Measurements from ENCODE around the gene NKAIN4.

Gene NKAIN4

DNA sequence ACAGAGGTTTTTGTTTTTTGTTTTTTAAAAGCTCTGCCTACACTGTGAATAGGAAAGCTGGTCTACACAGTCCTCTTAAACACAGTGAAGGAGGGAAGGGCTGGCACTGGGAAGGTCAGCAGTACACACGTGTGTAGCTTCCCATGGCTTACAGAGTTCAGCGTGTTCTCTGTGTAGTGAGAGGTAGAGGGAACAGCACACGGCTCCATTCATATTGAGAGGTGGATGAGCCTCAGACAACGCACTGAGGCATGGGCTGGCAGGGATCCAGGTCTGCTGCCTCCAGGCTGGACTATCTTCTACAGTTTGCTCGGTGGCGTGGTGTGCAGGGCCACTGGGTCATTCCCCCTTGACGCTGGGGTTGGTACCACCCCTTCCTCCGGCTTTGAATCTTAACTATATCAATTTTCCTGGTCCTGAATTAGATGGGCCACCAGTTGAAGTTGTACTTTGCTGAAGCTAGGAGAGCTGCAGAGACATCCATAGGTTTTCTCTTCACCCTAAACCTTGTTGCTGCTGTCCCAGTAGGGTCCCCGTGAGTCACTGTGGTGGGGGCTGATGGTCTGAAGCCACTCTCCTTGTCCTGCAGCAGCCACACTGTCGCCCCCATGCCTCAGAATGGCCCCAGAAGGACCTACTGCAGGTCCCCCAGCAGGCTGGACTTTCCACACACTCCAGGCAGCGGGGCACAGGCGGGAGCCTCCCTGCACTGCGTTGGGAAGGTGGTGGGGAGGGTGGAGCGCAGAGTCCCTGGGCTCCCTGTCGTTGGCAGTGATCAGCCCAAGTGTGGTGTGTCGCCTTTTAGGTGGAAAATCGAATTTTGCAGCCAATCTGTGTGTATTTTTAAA is 20.3 kb upstream of the NKAIN4 start:
- in situ Hi-C loops (cut with MboI; ENCODE audit: low sequenced_read_pairs) = no loop called here

DNA sequence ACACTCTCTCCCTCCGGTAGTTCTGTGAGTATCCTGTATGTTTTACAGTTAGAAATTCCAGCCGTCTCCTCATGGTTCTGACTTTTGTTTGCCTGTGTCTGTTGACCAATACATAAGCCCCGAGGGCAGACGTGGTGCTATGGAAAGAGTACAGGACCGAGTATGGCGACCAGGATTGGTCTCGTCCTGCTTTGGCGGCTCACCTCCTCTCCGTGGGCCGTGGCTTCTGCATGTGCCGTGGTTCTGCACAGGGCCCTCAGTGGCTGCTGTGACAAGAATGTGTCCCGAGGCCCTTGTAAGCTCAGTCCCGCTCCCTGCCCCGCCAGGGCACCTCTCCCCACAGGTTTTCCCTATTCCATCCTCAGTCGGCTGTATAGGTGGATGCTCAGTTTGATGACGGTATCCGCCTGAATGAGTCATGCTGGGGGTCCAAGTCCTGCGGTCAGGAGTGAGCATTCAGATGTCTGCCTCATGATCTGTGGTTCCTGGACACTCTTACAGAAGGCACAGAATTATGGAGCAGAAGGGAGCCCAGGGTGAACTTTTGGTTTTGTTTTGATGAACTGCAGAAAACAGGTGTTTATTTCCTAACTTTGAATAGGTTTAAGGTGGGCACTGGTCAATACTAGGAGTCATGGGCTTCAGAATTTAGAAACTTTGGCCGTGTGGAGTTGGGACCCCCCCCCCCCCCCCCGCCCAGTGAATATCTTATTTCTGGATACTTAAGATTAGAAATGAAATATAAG is 19.5 kb upstream of the NKAIN4 start:
- in situ Hi-C loops (cut with MboI; ENCODE audit: low sequenced_read_pairs) = no loop called here

DNA sequence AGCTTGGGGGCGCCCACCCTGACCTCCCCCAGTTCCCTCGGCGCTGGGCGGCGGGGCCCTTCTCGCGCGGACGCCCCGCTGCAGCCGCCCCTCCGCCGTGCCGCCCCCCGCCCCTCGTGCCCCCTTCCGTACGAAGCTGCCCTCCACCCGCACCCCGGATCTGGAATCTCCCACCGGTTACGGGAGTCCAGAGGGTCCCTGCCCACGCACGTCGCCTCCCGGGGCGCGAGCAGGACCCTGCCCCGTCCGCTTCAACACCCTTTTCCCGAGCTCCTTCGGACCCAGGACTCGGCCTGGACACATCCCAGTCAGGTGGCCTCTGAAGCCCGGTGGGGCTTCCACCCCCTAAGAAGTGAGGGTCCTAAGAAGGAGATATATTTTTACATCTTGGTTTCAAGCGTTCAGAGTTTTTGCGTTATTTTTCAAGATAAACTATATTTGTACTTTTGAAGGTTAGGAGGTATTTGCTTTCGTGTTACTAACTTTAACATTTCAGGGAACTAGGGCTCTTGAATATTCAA is 18.9 kb upstream of the NKAIN4 start:
- in situ Hi-C loops (cut with MboI; ENCODE audit: low sequenced_read_pairs) = no loop called here

DNA sequence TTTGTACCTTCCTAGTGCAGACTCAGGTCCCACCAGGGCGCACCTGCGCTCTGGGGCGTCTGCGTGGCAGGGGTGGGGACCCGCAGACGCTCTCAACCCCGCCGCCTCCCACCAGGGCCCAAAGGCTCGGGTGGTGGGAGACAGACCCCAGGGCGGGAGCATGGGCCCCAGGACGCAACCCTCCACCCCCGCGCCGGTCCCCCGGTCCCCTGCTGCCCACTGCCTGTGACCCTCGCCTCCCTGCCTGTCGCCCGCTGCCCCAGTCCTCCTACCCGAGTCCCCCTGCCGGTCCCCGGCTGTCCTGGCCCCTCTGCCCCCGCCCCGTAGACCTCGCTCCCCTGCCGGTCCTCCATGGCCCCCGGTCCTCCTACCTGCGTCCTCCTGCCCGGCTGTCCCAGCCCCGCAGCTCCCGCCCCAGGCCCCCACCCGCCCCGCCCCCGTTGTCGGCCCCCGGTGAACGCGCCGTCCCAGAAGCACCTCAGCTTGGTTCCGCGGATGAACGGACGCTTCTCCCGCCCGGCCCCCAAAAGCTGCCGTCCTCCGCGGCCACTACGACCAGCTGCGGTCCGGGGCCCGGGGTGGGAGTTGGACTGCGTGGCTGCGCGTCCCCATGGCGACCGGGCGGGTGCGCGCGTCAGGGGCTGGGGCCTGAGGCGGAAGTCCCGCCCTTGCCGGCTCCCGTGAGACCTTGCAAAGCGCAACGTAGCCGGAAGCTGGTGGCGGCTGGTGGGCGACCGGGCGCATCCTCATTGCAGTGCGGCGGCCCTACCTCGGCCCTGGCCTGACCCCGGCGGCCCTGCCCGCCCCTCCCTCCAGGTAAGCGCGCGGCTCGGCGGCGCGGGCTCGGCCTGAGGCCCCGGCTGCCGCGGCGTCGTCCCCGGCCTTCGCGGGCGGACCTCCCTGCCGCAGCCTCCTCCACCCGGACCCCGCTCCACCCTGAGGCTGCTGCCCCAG is 18.1 kb upstream of the NKAIN4 start, which contains the start of gene ARFGAP1:
Gene ARFGAP1 (plus strand): TSS at position 709 of the 954 bp plus-strand sequence. CDS start 2,768 bp downstream, outside the sequence.
- in situ Hi-C loops (cut with MboI; ENCODE audit: low sequenced_read_pairs) = no loop called here

DNA sequence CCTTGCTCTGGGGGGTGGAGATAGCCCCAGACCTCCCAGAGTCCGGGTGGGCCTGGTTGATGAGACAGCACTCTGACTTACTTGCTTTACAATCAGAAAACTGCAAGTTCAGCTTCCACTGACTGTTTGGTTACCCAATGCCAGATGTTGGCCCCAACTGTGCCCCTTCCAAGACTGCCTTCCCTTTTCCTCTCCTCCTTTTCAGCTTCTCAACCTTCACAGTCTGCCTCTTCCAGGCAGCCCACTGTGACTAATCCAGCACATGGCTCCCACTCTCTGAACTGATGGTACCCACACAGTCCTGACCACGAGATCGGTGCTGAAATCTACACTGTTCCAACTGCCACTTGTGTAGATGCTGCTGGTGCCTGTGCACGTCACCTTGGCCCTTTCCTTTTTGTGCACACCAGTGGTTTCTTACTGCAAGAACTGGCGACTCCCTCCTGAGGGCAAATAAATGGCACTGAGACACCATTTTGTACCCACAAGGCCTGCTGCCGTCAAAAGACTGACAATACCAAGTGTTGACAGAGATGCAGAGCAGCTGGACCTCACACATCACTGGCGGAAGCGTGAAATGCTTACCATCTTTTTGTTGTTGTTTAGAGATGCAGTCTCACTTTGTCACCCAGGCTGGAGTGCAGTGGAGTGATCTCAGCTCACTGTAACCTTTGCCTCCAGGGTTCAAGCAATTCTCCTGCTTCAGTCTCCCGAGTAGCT is 16.5 kb upstream of the NKAIN4 start:
- in situ Hi-C loops (cut with MboI; ENCODE audit: low sequenced_read_pairs) = no loop called here

DNA sequence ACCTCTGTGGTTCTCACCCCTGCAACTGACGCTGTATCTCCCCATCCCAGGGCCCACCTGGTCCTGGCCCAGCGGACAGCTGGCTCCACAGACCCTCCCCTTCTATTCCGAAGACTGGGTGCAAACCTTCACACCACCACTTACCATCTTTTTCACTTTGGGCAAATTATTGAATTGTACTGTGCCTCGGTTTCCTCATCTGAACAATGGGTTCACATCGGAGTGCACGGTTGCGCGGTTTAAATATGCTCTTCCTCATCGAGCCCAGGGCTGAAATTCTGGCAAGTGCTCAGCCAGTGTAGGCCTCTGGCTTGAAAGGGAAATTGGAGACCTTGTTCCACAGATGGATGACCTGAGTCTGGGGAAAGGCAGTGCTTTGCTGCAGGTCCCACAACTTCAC is 15.5 kb upstream of the NKAIN4 start:
- in situ Hi-C loops (cut with MboI; ENCODE audit: low sequenced_read_pairs) = no loop called here

DNA sequence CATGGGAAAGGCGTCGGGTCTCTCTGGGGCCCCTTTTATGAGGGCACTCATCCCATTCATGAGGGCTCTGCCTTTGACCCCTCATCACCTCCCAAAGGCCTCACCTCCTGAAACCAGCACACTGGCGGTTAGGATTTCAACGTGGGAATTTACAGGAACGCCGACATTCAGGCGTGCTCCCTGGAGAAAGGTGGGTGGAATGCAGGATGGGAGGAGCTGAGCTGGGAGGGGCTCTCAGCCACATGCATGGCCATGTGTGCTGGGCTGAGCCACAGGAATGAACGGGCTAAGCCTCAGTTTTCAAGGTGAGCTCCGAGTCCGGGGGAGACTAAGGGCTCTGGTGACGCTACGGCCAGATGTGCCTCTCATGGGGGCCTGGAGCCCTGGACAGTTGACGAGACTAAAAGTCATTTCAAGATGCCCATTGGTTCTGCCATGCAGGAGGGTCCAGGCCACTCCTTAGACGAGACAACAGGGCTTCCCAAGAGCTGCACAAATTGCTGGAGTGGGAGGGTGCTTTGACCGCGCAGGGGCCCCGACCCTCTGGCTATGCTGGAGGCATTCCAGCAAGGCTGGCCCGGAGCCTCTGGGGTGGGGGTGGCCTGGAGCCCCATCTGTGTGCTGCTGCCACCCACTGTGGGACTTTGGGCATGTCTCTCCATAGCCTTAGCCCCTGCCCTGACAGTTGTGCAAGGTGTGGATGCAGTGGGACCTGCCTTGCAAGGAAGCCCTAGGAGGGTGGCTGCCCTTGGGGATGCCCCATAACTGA is 14.6 kb upstream of the NKAIN4 start:
- in situ Hi-C loops (cut with MboI; ENCODE audit: low sequenced_read_pairs) = no loop called here

DNA sequence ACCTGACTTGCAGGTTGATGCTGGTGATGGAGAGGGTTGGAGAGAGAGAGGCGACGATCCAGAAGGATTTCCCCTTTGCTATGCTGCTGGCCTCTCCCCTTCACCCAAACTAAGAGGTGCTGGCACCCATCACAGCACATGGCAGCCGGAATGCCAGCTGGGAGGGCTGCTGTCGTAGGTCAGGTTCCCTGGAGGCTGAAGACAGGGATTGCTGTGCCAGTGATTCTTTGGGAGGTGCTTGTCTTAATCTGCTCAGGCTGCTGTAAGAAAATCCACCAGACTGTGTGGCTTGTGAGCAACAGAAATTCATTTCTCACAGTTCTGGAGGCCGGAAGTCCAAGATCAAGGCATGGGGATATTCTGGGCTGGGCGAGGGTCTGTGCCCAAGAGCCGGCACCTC is 14.0 kb upstream of the NKAIN4 start:
- in situ Hi-C loops (cut with MboI; ENCODE audit: low sequenced_read_pairs) = no loop called here

DNA sequence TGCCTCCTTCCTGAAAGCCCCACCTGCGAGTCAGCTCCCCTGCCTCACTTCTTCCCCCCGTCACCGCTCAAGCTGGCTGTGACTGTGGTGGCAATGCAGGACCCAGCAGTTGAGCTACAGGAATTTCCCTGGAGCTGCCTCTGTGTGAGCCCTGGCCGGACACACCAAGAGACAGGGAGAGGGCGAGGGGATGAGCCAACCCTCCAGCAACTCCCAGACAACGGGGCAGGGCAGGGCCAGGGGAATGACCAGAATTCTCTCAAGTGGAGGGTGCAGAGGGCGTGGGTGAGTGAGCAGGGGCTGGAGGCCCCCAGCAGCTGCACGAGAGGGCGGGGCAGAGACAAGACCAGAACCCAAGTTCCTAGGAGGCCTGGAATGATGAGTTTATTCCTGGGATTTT is 13.4 kb upstream of the NKAIN4 start:
- in situ Hi-C loops (cut with MboI; ENCODE audit: low sequenced_read_pairs) = no loop called here

DNA sequence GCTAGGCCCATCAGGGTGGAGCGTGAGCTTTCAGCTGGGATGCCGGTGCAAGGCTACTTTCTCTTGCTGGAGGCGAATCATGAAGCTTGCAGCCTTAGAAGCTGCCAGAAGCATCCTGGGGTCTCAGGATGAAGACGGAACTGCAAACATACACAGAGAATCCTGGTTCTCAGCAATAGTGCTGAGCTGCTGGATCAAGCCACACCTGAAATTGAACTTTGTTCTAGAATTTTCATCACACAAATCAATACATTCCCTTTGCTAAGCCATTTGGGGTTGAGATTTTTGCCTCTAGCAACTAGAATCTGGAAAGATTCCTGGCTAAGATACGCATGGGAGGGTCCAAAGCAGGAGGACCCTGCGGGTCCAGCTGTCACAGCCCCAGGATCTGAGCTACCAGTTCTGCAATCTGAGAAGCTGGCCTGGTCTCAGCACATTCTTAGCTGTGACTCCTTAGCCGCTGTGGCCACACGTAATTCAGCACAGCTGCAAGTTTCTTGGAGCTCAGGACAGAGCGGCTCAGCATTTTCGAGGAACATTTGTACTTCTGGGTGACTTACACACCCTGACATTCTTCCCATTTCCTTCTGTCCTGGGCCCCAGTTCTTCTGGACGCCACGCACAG is 11.7 kb upstream of the NKAIN4 start:
- in situ Hi-C loops (cut with MboI; ENCODE audit: low sequenced_read_pairs) = no loop called here

DNA sequence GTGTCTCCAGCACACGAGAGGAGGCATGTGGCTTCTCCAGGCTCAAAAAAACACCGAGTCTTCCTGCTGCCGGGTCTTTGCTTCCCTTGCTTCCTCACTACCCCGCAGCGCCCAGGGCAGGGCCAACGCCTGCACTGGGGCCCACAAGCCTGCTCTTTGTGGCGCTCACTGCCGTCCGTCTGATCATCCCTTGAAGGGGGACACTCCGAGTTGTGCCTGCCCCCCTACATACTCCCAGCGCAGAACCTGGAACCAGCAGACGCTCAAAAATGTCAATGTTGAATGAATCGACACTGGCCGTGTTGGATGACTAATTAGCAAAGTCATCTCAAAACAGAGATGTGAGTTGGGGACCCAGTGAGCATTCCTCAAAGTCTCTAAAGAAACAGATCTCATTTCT is 10.3 kb upstream of the NKAIN4 start:
- in situ Hi-C loops (cut with MboI; ENCODE audit: low sequenced_read_pairs) = no loop called here

DNA sequence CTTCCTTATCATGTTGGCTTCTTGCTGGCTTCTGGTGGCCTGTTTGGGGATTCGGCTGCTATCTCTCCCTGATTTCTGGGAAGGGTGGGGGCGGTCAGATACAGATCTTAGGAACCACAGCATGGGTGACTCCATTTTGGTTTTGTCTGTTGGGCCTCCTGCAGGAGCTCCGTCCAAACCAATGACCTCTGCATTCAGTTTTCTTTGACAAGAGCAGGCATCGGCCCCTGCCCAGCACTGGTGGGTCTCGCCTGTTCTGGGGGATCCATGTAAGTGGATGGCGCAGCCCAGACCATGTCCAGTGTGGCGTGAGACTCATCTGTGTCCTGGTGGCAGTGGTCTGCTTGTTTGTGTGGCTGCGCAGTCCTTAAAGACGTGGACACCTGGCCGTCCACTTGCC is 9.7 kb upstream of the NKAIN4 start:
- in situ Hi-C loops (cut with MboI; ENCODE audit: low sequenced_read_pairs) = no loop called here

DNA sequence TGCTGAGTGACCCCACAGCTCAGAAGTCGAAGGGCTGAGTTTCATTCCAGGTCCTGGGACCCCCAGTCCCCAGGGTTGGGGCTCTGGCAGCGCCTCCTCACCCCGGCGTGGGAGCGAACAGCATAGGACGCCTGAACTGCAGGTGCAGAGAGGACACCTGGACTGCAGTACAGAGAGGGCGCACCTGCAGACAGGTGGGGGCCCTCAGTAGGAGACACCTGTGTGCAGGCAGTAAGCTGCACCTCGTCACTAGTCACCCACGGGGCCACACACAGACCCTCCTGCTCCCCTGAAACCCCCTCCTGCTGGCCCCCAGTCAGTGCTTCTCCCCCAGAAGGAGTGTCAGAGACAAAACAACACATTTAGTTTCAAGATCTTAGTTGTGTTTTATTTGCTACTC is 8.6 kb upstream of the NKAIN4 start:
- in situ Hi-C loops (cut with MboI; ENCODE audit: low sequenced_read_pairs) = no loop called here

DNA sequence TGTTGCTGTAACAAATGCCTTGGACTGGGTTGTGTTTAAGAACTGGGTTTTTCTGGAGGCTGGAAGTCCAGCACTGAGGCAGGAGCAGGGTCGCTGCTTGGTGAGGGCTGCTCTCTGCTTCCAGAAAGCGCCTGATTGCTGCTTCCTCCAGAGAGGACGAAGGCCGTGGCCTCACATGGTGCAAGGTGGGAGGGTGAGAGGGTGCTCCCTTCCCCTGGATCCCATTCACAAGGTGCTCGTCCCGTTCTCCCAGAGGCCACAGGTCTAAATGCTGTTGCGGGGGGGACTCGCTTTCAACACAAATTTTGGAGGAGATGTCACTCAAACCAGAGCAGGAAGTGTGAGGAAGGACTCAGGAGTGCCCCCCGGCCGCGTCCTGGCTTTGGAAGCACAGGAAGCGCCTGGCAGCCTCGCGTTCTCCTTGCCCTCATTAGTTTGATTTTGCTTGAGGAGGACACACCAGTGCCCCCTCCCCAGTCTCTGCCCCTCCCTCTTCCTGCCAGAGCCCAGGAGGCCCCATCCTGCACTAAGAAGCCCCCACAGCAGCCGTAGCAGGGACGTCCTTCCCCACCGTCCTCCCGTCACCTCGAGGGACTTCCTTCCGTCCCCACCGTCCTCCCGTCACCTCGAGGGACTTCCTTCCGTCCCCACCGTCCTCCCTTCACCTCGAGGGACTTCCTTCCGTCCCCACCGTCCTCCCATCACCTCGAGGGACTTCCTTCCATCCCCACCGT is 7.7 kb upstream of the NKAIN4 start:
- in situ Hi-C loops (cut with MboI; ENCODE audit: low sequenced_read_pairs) = no loop called here

DNA sequence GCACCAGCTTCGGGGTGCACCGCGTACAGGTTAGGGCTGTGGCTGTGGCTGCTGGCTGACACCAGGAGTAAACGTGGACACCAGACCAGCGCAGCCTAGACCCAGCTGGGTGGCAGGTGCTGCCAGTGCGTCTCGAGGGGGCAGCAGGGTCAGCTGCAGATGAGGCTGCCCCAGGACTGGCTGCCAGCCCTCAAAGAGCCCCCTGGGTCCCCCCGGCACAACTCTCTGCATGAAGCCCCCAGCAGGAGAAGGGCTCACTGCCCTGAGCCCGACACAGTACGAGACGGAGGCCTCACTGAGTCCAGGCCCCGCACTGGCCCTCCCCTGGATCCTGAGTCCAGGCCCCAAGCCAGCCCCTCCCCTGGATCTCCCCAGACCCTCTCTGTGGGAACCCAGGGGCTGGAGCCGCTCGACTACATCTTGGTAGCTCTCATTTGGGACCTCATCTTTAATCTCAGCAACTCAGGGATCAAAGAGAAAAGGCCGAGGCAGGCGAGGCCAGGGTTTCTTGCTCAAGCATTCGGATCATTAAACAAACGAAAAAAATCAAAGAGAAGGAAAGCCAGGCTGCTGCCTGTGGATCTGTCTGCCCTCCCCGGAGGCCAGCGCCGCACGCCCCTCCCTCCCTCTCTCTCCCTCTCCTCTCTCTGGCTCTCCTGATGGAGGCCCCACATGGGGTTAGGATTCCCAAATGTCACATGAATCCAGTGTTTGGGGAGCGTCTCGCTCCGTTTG is 7.0 kb upstream of the NKAIN4 start:
- in situ Hi-C loops (cut with MboI; ENCODE audit: low sequenced_read_pairs) = no loop called here

DNA sequence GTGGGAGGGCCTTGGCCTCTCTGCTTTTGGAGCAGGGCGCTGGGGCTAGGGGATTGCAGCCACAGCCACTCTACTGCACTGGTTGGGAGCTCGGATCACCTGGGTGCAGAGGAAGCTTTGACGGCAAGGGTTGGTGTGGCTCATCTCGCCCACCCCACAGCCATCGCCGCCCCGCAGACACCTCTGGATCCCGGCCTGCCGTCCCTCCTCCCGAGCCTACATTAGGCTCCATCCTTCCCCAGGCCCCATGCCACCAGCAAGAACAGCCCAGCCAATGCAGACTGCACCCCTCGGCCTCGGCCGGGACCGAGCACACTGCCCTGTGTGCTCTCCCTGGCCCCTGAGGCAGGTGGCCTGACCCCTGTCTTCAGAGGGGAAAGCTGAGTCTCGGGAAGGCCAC is 6.3 kb upstream of the NKAIN4 start:
- in situ Hi-C loops (cut with MboI; ENCODE audit: low sequenced_read_pairs) = no loop called here

DNA sequence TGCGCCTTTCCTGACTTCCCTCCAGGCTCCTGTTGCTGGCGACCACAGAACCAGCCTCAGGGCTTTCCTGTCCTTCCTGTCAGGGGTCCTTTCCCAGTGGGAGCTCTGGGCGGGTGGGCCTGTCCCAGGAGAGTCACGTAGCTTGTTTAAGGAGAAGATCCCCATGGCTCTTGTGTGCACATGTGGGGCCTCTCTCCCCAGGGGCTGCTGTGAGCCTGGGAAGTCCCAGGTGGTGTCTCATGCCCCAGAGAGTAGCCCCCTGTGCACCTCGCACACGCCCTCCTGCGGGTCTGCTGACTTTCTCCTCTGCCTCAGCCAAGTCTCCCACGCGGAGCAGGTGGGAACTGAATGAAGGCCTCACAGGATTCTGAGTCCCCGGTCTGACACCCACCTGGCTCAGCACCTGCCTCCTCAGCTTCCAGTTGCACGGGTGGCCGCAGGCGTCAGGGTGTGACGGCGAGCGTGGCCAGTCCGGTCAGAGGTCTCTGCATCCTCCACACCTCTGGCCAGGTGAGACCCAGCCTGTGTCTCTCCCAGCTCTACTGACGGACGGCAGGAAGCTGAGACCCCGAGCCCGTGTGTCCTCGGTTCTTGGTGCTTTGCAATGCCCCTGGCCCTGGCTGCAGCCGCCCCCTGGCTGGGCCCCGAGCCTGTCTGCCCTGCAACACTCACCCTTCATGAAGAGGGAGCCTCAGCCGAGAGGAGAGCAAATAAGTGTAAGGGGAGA is 5.6 kb upstream of the NKAIN4 start:
- in situ Hi-C loops (cut with MboI; ENCODE audit: low sequenced_read_pairs) = no loop called here

All from hTERT RPE-1 (cell line).